K562 (cell line): ENCODE results near the gene EPN3. TPM values are rescaled to one million over a fixed set of nuclear protein-coding genes. Genes with fewer than 3 reads are reported as not detected.

Experiments used
- ATAC-seq: fragments of 200-7000 bp; cut with Tn5 transposase; 3 replicates; pipeline ENCODE4 v1.9.1; 2020; ENCODE audit warnings: moderate library complexity
- BruUV-seq: library from RNA; stranded (reverse); fragments of 400-500 nt; replicated peaks from 2 replicates; lab custom pipeline; 2021; lab: Mats Ljungman, UMichigan
- CTCF ChIA-PET: fragments of 300-600 bp; formaldehyde crosslinking; extraction: SDS; loops from one replicate; lab custom pipeline; 2021; ENCODE audit warnings: low intra/inter-chr PET ratio; lab: Yijun Ruan, JAX
- POLR2A ChIA-PET: fragments of 300-600, 350-650 bp; sonication (Branson Sonifier 250); formaldehyde crosslinking; extraction: SDS; loops from one replicate; lab custom pipeline; 2021; ENCODE audit warnings: antibody characterized with exemption, inconsistent platforms; lab: Yijun Ruan, JAX
- DNase-seq, 4 experiments: peaks; one replicate each; pipeline versions ENCODE4 v3.0.0 to v3.0.0-alpha.2; 2011 to 2018; ENCODE audit warnings: low spot score in 3 of 4, mixed read lengths in 3 of 4; ENCODE audit errors: extremely low read depth in 1 of 4
- FAIRE-seq: peaks from 2 replicates; lab custom pipeline; 2011; peaks lifted over from hg19 to GRCh38; lab: Jason Lieb, UNC
- H2AFZ ChIP-seq: 2 replicates; pipeline ENCODE4 v1.6.0; 2011; ENCODE audit warnings: low read depth, low read length, control low read depth, inconsistent platforms
- H3K27ac ChIP-seq: fragments of 200-600 bp; 3 replicates; pipeline ENCODE4 v1.8.0; 2011; ENCODE audit warnings: low read depth, mild to moderate bottlenecking, control low read depth, inconsistent platforms, low read length, moderate library complexity, mixed read lengths; ENCODE audit errors: extremely low read depth
- H3K27me3 ChIP-seq, 2 experiments: fragments of 300-600 bp in 1 of 2; 2 replicates in 1 of 2; 3 replicates in 1 of 2; pipeline versions ENCODE4 v1.6.0 to v1.8.0; 2011; ENCODE audit warnings: inconsistent platforms in 2 of 2, low read length in 2 of 2, mild to moderate bottlenecking in 1 of 2, mixed read lengths in 1 of 2, moderate library complexity in 1 of 2; ENCODE audit not compliant: control insufficient read depth in 2 of 2, insufficient read depth in 2 of 2
- H3K36me3 ChIP-seq: fragments of 300-600 bp; 3 replicates; pipeline ENCODE4 v1.8.0; 2011; ENCODE audit warnings: mild to moderate bottlenecking, low read length, inconsistent platforms; ENCODE audit not compliant: control insufficient read depth, insufficient read depth
- H3K4me1 ChIP-seq, 2 experiments: fragments of 200-600 bp in 1 of 2; replicated peaks in 1 of 2; 2 replicates in 1 of 2; 3 replicates in 1 of 2; pipeline versions ENCODE4 v1.5.1 to v1.8.0; 2011; ENCODE audit warnings: inconsistent platforms in 2 of 2, low read length in 2 of 2, mild to moderate bottlenecking in 1 of 2, mixed read lengths in 1 of 2, moderate library complexity in 1 of 2; ENCODE audit not compliant: control insufficient read depth in 2 of 2, insufficient read depth in 2 of 2
- H3K4me2 ChIP-seq: 2 replicates; pipeline ENCODE4 v1.6.1; 2011; ENCODE audit warnings: low read length, control low read depth, inconsistent platforms, mixed read lengths; ENCODE audit not compliant: insufficient read depth
- H3K4me3 ChIP-seq: fragments of 200-600 bp; sonication (generic), shearing (Covaris generic); 2 replicates; pipeline ENCODE4 v1.5.1; 2016; ENCODE audit warnings: control low read depth, inconsistent platforms
- H3K79me2 ChIP-seq: fragments of 200-600 bp; 3 replicates; pipeline ENCODE4 v1.8.0; 2011; ENCODE audit warnings: low read length, inconsistent platforms; ENCODE audit not compliant: control insufficient read depth, insufficient read depth
- H3K9ac ChIP-seq, 2 experiments: 2 replicates each; pipeline versions ENCODE4 v1.6.0 to v1.6.1; 2011; ENCODE audit warnings: low read depth in 2 of 2, low read length in 2 of 2, control low read depth in 1 of 2, inconsistent platforms in 1 of 2, mild to moderate bottlenecking in 1 of 2, mixed read lengths in 1 of 2; ENCODE audit not compliant: insufficient read depth in 1 of 2
- H3K9me1 ChIP-seq: one replicate; pipeline ENCODE4 v1.6.0; 2011; ENCODE audit warnings: inconsistent platforms, mild to moderate bottlenecking, low read length, moderate library complexity; ENCODE audit not compliant: control insufficient read depth, insufficient read depth
- H3K9me3 ChIP-seq: replicated peaks from 2 replicates; pipeline ENCODE4 v1.5.1; 2011; ENCODE audit warnings: low read depth, low read length, inconsistent platforms; ENCODE audit not compliant: control insufficient read depth, insufficient read depth
- H4K20me1 ChIP-seq: replicated peaks from 2 replicates; pipeline ENCODE4 v1.6.1; 2011; ENCODE audit warnings: low read length, inconsistent platforms, mixed read lengths; ENCODE audit not compliant: control insufficient read depth, insufficient read depth
- C11orf30 ChIP-seq: fragments of 450-650 bp; IDR thresholded peaks from 2 replicates; pipeline ENCODE4 v1.6.1; 2016; ENCODE audit warnings: low read depth, mild to moderate bottlenecking
- CBFB ChIP-seq: sonication (generic); formaldehyde crosslinking; IDR thresholded peaks from 2 replicates; pipeline ENCODE4 v1.4.0; 2020; ENCODE audit warnings: mild to moderate bottlenecking, missing genetic modification reagents
- CEBPZ ChIP-seq: fragments of 150-350 bp; IDR thresholded peaks from 2 replicates; pipeline ENCODE4 v1.6.1; 2014; ENCODE audit warnings: low read depth, mild to moderate bottlenecking, low read length, borderline replicate concordance
- GTF3C2 ChIP-seq: IDR thresholded peaks from 3 replicates; pipeline ENCODE4 v1.6.1; 2011; ENCODE audit warnings: borderline replicate concordance, mild to moderate bottlenecking, moderate library complexity; ENCODE audit not compliant: insufficient read length; ENCODE audit errors: extremely low read depth
- MAFK ChIP-seq: IDR thresholded peaks from 2 replicates; pipeline ENCODE4 v1.6.1; 2011; ENCODE audit warnings: low read length, improper control_type of control experiment
- NEUROD1 ChIP-seq: fragments of 150-350 bp; IDR thresholded peaks from 2 replicates; pipeline ENCODE4 v1.6.1; 2014; ENCODE audit warnings: borderline replicate concordance, low read length, low read depth; ENCODE audit not compliant: partially characterized antibody
- NFE2 ChIP-seq: IDR thresholded peaks from 2 replicates; pipeline ENCODE4 v1.6.1; 2014; ENCODE audit warnings: antibody characterized with exemption, low read depth
- SRSF9 ChIP-seq: fragments of 200-400 bp; formaldehyde crosslinking; IDR thresholded peaks from 2 replicates; pipeline ENCODE4 v1.6.1; 2017; ENCODE audit warnings: low read depth, low read length, borderline replicate concordance
- TCF3 ChIP-seq: sonication (generic); formaldehyde crosslinking; IDR thresholded peaks from 2 replicates; pipeline ENCODE4 v1.4.0; 2020; ENCODE audit warnings: mild to moderate bottlenecking, missing genetic modification reagents
- TFAM ChIP-seq: fragments of 250-450 bp; sonication (Bioruptor Pico); conservative IDR thresholded peaks from 2 replicates; pipeline ENCODE4 v1.5.0; 2021; ENCODE audit warnings: mild to moderate bottlenecking, moderate library complexity
- ZBTB2 ChIP-seq: fragments of 450-650 bp; IDR thresholded peaks from 2 replicates; pipeline ENCODE4 v1.6.1; 2016; ENCODE audit warnings: antibody characterized with exemption
- ZBTB5 ChIP-seq: fragments of 450-650 bp; IDR thresholded peaks from 2 replicates; pipeline ENCODE4 v1.6.1; 2017; ENCODE audit warnings: antibody characterized with exemption
- ZNF239 ChIP-seq: fragments of 250-450 bp; sonication (Bioruptor Pico); IDR thresholded peaks from 2 replicates; pipeline ENCODE4 v1.4.0; 2020; ENCODE audit warnings: mild to moderate bottlenecking
- ZNF384 ChIP-seq: IDR thresholded peaks from 2 replicates; pipeline ENCODE4 v1.6.1; 2012; ENCODE audit warnings: low read depth, low read length, improper control_type of control experiment
- WGBS: fragments of 100-300 bp; shearing (Covaris generic); methylation state at CpG from one replicate; pipeline ENCODE4 v1.1.6; 2016; ENCODE audit warnings: low coverage, mixed read lengths; ENCODE audit not compliant: insufficient coverage; ENCODE audit errors: missing lambda C conversion rate; 5-methylcytosine and 5-hydroxymethylcytosine counted together
- in situ Hi-C: fragments of 300-500 bp; cut with MboI; formaldehyde crosslinking; loops from 4 replicates; pipeline ENCODE4 v1.15.0; 2018; ENCODE audit warnings: inconsistent platforms, mixed read lengths
- intact Hi-C: fragments of 100-400 bp; cut with micrococcal nuclease; formaldehyde crosslinking; loops from 2 replicates; pipeline ENCODE4 v1.14.2; 2022
- polyA plus RNA-seq, 8 experiments: library from polyadenylated mRNA; depleted of rRNA in 4 of 8; stranded (reverse) in 5 of 8; unstranded in 3 of 8; fragments of >200 nt; fragmentation: Nextera tagmentation in 2 of 8; fragmentation: Illumina TruSeq in 1 of 8; extraction: Ambion mirVana in 2 of 8; extraction: Trizol in 1 of 8; gene quantifications; 2 replicates each; pipeline versions ENCODE4 v1.2.1 to v1.2.3, GENCODE V29; 2011 to 2014; ENCODE audit warnings: inconsistent platforms in 1 of 8, missing spikeins in 1 of 8
- total RNA-seq, 7 experiments: library from RNA; depleted of rRNA in 6 of 7; stranded (reverse); fragments of >200 nt in 6 of 7; fragmentation: Illumina TruSeq in 2 of 7; extraction: Trizol in 2 of 7; gene quantifications; 2 replicates each; pipeline versions ENCODE4 v1.2.1 to v1.2.3, GENCODE V29; 2011 to 2021; ENCODE audit warnings: low replicate concordance in 1 of 7

Gene EPN3
- total and polyA plus RNA-seq, 9 of the 15 experiments (the other 6 are each of a cell fraction or from before 2014, with no cell fraction given): 0.16 TPM; not detected in 8

- no peak for ATAC-seq
- no peak for FAIRE-seq
- CTCF ChIA-PET: no interaction called here
- TF ChIP-seq GTF3C2: no peak
- no peak for TF ChIP-seq ZNF239
- TF ChIP-seq ZBTB2: no peak
- no peak for TF ChIP-seq ZNF384
- no peak for TF ChIP-seq ZBTB5
- no peak for TF ChIP-seq NEUROD1
- TF ChIP-seq MAFK: no peak
- no peak for TF ChIP-seq SRSF9
- no peak for TF ChIP-seq CEBPZ
- no peak for TF ChIP-seq TCF3 (CRISPR knock-in tag)
- no peak for TF ChIP-seq NFE2
- TF ChIP-seq TFAM (CRISPR knock-in tag): no peak
- TF ChIP-seq C11orf30: no peak
- no peak for TF ChIP-seq CBFB (CRISPR knock-in tag)
These were observed 48.8 kb downstream of the EPN3 start for GRCh38 chr17:50581316-50581715.

More at GRCh38 chr17:50581316-50581715, 48.8 kb downstream of the EPN3 start:
- BruUV-seq: no TSS peak
- Histone ChIP-seq H3K79me2 (no peaks in the 10 kb centered on the region), H2AFZ (no peak overlapping the region), H3K4me1 (peaks cover 7 to 17% of the 10 kb centered on the region in 2 experiments; a peak in 3 of 5 replicates), H3K9me3 (no peaks in the 10 kb centered on the region; the same call in 1 of the 2 replicates), H3K27ac (no peak overlapping the region), H3K9ac (no peak overlapping the region), H3K4me3 (no peak overlapping the region), H3K27me3 (peaks cover 30 to 92% of the 10 kb centered on the region in 2 experiments; a peak in 4 of 5 replicates), H3K9me1 (no peaks in the 10 kb centered on the region), H3K4me2 (no peak overlapping the region), H4K20me1 (peaks cover 20% of the 10 kb centered on the region), H3K36me3 (no peaks in the 10 kb centered on the region)
- no peak for DNase-seq
- intact Hi-C loops: no loop called here
- POLR2A ChIA-PET: no interaction called here
- WGBS: 1% methylated on average over 10 of the region's 12 CpGs
- in situ Hi-C loops: no loop called here
